HS-27A (cell line): Measurements from ENCODE around the gene TRAF4.
"Not testable (repeated sequence)": the region's sequence is repeated elsewhere in the genome, so short reads cannot be mapped to it uniquely, and the experiment has no call there.

Source experiments
- DNase-seq: peaks from one replicate; pipeline ENCODE4 v3.0.0-alpha.2; 2012; ENCODE audit warnings: low read depth, missing footprints

The TRAF4 gene

DNA sequence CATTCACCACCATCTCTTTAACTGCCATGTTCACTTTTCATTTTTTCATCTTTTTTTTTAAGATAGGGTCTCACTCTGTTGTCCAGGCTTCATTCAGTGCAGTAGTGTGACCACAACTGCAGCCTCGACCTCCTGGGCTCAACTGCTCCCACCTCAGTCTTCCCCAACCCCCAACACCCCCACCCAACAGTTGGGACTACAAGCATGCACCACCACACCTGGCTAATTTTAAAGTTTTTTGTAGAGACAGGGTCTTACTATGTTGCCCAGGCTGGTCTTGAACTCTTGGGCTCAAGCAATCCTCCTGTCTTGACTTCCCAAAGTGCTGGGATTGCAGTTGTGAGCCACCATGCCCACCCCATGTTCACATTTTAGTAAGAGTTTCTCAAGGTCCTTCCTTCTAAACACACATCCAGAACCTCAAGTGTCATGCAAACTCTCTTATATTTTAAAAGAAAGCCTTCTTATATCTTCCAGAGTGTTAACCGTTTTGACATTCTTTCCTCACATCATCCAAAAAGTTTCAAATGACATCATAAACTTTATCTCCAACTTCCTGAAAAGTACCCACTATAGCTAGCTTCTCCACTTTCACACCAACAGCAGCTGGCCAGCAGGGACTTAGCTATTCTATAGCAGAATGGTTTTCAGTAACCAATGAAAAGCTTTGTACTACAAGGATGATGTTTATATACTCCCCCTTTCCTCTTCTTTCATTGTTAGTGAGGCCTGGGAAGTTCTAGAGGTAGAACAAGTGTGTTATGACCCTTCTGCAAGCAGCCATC lies 49.3 kb downstream of the TRAF4 start:
- DNase-seq = no peak

DNA sequence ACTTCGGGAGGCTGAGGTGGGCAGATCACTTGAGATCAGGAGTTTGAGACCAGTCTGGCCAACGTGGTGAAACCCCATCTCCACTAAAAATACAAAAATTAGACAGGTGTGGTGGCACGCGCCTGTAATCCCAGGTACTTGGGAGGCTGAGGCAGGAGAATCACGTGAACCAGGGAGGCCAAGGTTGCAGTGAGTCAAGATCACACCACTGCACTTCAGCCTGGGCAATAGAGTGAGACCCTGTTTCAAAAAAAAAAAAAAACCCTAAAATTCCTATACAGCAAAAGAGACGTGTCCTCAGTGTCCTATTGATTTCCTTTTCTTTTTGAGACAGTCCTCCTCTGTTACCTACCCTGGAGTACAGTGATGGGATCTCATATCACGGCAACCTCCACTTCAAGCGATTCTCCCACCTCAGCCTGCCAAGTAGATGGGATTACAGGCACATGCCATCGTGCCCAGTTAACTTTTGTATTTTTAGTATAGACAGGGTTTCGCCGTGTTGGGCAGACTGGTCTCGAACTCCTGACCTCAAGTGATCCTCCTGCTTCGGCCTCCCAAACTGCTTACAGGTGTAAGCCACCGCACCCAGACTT lies 51.1 kb downstream of the TRAF4 start:
- not testable (repeated sequence) for DNase-seq

DNA sequence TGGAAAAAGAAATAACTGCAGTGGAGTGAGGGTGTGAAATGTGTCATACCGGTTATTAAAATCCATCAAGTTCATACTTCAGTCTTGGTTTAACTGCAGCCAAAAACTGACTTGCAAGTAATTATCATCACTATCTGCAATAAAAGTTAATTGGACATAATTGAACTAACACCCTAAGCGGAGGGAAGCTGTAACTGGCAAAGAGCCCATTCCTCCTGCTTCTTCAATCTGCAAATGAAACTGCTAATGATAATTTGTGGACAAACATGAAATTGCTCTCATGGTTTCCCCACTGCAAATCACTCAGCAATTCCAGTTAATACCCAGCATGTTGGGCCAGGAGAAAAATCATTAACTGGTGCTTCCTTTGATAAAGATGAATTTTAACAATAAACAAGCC lies 52.3 kb downstream of the TRAF4 start:
- DNase-seq = no peak
